ENCODE results near the gene CBARP. TPM values are rescaled to one million over a fixed set of nuclear protein-coding genes. Genes with fewer than 3 reads are reported as not detected.

CBARP gene
- total RNA-seq, 6 experiments from 2014 or later: 0.15 to 0.62 (median 0.31) TPM

DNA sequence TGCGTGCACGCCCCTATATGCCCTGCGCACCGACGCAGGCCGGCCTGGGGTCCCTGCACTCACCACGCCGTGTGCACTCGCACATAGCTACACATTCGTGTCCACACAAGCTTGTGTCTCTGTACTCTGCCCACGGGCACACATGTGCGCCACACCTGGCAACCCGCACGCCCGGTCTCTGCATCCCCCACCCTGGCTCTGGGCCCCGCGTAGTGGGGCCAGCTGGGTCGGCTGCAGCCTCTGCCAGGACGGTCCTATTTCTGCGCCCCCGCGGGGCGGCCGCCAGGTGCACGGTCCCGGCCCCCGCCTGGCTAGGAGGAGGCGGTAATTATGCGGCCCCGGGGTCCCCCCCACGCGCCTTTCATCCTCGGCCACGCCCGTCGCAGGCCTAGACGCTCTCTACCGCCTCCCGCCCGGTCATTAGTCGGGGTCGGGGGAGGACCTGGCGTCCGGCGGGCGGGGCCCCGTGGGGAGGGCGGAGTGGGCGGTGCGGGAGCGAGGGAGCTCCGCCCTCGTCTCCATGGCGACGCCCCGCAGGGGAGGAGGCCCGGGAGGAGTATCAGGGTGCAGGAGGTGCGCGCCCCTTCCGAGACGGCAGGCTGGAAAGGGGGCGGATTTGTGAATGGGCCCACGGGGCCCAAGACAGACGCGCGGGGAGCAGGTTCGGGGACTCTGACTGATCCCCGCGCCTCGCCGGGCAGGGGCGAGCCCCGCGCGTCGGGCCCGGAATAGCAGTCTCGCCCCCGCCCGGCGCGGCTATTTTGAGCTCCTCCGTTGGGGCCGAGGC lies 28.5 kb upstream of the CBARP start:
- H3K9me3 ChIP-seq: no peaks in the 10 kb centered on the region
- DNase-seq (peak; percentile 95 to 96 (median 96)), ATAC-seq (peak; percentile 42 to 60 (median 54))
- TF ChIP-seq POLR2A (IDR thresholded peaks at IDR 0.05): peak; percentile 11
- TF ChIP-seq, protein P1, sequence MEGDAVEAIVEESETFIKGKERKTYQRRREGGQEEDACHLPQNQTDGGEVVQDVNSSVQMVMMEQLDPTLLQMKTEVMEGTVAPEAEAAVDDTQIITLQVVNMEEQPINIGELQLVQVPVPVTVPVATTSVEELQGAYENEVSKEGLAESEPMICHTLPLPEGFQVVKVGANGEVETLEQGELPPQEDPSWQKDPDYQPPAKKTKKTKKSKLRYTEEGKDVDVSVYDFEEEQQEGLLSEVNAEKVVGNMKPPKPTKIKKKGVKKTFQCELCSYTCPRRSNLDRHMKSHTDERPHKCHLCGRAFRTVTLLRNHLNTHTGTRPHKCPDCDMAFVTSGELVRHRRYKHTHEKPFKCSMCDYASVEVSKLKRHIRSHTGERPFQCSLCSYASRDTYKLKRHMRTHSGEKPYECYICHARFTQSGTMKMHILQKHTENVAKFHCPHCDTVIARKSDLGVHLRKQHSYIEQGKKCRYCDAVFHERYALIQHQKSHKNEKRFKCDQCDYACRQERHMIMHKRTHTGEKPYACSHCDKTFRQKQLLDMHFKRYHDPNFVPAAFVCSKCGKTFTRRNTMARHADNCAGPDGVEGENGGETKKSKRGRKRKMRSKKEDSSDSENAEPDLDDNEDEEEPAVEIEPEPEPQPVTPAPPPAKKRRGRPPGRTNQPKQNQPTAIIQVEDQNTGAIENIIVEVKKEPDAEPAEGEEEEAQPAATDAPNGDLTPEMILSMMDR (IDR thresholded peaks at IDR 0.05): no peak
- peaks cover 0 to 7% (median 5%) of the 10 kb centered on the region in 4 donors for H3K36me3 ChIP-seq
- WGBS (ENCODE audit: insufficient coverage, low coverage, low lambda C conversion rate, missing lambda C conversion rate): 2% methylated on average over 21 of the region's 84 CpGs
- intact Hi-C loops (cut with DNase I): no loop called here
- no peaks in the 10 kb centered on the region for H3K27me3 ChIP-seq
- peak overlapping the region; percentile 36 to 68 (median 47) for H3K27ac ChIP-seq
- peak overlapping the region; percentile 50 to 61 (median 50) for H3K4me3 ChIP-seq
- peaks cover 0 to 52% (median 23%) of the 10 kb centered on the region in 4 donors for H3K4me1 ChIP-seq

DNA sequence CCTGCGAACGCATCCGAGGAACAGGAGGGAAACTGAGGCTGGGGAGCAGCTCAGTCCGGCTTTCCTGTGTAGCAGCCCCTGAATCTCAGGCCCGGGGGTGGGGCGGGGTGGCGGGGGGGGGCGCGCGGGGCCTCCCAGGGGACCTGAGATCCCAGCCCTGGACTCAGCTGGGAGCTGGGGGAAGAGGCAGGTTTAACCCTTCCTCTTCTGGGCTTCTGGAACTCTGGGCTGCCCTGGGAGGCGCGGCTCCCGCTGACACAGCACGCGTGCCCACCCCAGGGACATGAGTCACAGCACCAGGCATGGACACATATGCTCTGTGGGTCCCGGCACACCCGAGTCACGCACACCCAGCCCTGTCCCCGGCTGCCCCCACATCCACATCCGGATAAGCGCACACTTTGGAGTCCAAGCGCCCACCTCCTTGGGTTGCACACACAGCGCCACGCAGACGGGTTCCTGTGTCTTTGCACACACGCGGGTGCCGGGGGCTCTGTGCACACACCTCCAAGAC lies 27.9 kb upstream of the CBARP start:
- 8% methylated on average over 5 of the region's 28 CpGs for WGBS (ENCODE audit: insufficient coverage, low coverage, low lambda C conversion rate, missing lambda C conversion rate)
- Histone ChIP-seq H3K4me1 (peaks cover 0 to 50% (median 21%) of the 10 kb centered on the region in 4 donors), H3K4me3 (peak overlapping the region in 1 of 3 donors; percentile 61), H3K27me3 (no peaks in the 10 kb centered on the region), H3K27ac (peak overlapping the region in 2 of 3 donors; percentile 11 to 42), H3K9me3 (no peaks in the 10 kb centered on the region), H3K36me3 (peaks cover 0 to under 1% (median under 1%) of the 10 kb centered on the region in 4 donors)
- DNase-seq (peak in 1 of 3 donors; percentile 60), ATAC-seq (no peak)
- intact Hi-C loops (cut with DNase I): no loop called here
- TF ChIP-seq, protein P1 (IDR thresholded peaks at IDR 0.05): no peak
- TF ChIP-seq POLR2A (IDR thresholded peaks at IDR 0.05): no peak

DNA sequence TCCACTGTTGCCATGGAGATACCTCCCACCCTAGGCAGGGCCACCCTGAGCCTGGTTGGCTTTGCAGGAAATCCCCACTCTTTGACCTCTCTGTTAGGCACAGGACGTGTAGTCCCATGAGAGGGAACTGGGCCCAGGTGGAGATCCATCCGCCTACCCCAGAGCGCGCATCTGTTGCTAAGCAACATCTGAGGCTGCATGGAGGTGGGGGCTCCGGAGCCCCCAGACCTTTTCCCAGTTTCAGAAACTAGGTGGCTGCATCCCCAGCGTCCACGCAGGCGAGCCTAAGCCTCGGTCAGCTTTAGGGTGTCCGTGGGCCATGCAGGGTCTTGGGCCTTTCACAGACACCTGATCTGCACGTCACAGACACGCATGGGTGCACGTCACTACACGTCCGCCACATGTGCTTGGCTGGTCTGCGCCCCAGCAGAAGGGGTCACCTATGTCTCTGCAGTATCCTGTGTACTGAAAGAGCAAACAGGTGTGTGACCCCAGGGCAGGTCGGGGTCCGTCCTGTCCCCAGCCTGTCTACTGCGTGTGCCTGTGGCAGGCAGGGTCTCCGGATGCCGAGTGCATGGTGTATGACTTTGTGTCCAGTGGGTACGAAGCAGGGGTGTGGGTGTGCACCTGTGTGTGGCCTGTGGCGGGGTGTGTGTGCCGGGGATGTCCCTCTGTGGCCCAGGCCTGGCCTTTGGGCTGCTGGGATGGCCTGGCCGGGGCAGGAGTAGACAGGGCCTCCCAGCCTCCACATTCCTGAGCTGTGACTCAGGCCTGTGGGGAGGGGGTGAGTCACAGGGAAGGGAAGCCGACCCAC lies 27.2 kb upstream of the CBARP start:
- H3K27me3 ChIP-seq: no peaks in the 10 kb centered on the region
- TF ChIP-seq POLR2A (IDR thresholded peaks at IDR 0.05): no peak
- TF ChIP-seq, protein P1 (IDR thresholded peaks at IDR 0.05): no peak
- H3K4me1 ChIP-seq: peaks cover 0 to 50% (median 23%) of the 10 kb centered on the region in 4 donors
- ATAC-seq (peak in 1 of 4 donors; percentile 10), DNase-seq (peak in 2 of 3 donors; percentile 59 to 82)
- no peaks in the 10 kb centered on the region for H3K9me3 ChIP-seq
- 79% methylated on average over 12 of the region's 26 CpGs for WGBS (ENCODE audit: insufficient coverage, low coverage, low lambda C conversion rate, missing lambda C conversion rate)
- peak overlapping the region in 1 of 3 donors; percentile 11 for H3K27ac ChIP-seq
- H3K36me3 ChIP-seq: no peaks in the 10 kb centered on the region
- intact Hi-C loops (cut with DNase I): no loop called here
- no peak overlapping the region for H3K4me3 ChIP-seq

DNA sequence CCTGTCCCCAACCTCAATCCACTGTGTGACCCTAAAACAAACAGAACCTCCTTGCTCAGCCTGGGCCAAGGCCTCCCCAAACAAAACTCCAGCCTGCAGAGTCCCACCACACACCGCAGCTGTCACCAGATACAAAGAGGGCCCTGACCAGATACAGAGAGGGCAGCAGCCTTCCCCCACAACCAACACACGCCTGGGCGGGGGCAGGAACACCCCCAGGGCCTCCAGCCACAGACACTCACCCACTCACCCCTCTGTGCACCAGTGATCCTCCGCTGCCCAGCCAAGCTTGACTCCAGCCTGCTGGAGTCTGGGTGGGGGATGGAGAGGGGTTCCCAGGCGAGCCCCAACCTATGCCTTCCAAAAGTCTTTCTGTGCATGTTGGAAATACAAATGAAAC lies 25.4 kb upstream of the CBARP start:
- intact Hi-C loops (cut with DNase I): no loop called here
- no peak overlapping the region for H3K4me3 ChIP-seq
- H3K9me3 ChIP-seq: no peaks in the 10 kb centered on the region
- TF ChIP-seq, protein P1 (IDR thresholded peaks at IDR 0.05): no peak
- no peak for TF ChIP-seq POLR2A (IDR thresholded peaks at IDR 0.05)
- DNase-seq: no peak
- no peak overlapping the region for H3K27ac ChIP-seq
- no peaks in the 10 kb centered on the region for H3K27me3 ChIP-seq
- H3K4me1 ChIP-seq: peaks cover 5 to 62% (median 29%) of the 10 kb centered on the region in 4 donors
- no peak for ATAC-seq
- WGBS (ENCODE audit: insufficient coverage, low coverage, low lambda C conversion rate, missing lambda C conversion rate): 100% methylated on average over 1 of the region's 5 CpGs
- H3K36me3 ChIP-seq: no peaks in the 10 kb centered on the region

Data from right lobe of liver (tissue), 6 donors.